Measurements from ENCODE around the gene CWH43. TPM values are rescaled to one million over a fixed set of nuclear protein-coding genes. Genes with fewer than 3 reads are reported as not detected.
A peak's percentile ranks its signal among the peaks of the same experiment; 100 is the strongest.

The CWH43 gene
- total and polyA plus RNA-seq, 2 donors (not counting 3 experiments of a cell fraction or from before 2014, with no cell fraction given) = not detected

DNA sequence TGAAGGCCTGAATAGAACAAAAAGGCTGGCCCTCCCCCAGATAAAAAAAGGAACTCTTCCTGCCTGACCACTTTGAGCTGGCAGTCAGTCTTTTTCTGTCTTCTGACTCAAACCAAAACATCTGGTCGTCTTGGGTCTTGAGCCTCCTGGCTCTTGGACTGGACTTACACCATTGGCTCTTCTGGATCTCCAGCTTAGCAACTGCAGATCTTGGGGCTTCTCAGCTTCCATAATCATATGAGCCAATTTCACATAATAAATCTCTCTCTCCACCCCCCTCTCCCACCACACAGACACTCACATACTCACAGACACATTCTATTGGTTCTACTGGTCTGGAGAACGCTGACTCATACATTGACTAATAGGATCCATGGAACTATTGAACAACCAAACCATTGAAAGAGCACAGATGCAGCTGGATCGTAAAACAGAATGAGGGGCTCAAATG, 15.6 kb upstream of the CWH43 start:
- CTCF ChIA-PET = no interaction called here

More for the DNA sequence above, 15.6 kb upstream of the CWH43 start:
- DNase-seq (ENCODE audit: low read depth, low spot score) (no peak), FAIRE-seq (no peak)
- no peaks in the 10 kb centered on the region for H3K36me3 ChIP-seq (ENCODE audit: control insufficient read depth in 2 of 2, extremely low read depth in 1 of 2, insufficient read depth in 2 of 2, low read length in 2 of 2)
- peaks cover 7 to 17% of the 10 kb centered on the region in 2 experiments for H3K27me3 ChIP-seq (ENCODE audit: control insufficient read depth in 2 of 2, insufficient read depth in 2 of 2, low read length in 2 of 2)
- H3K4me3 ChIP-seq (replicated peaks in 1 of 3; ENCODE audit: insufficient read depth in 1 of 3, low read depth in 1 of 3, low read length in 3 of 3) = no peak overlapping the region
- no peaks in the 10 kb centered on the region for H3K4me1 ChIP-seq (ENCODE audit: control insufficient read depth, extremely low read depth, insufficient read depth, low read length)
- dilution Hi-C loops (cut with MboI; ENCODE audit: extremely low pct_ligation_motif_present, low sequenced_read_pairs) (loop anchor here (25.0 kb wide), 1 partner anchor 133 kb away; the partner anchor contains the start of gene OCIAD1), intact Hi-C loops (cut with micrococcal nuclease) (no loop called here)
- no TSS peak for BruUV-seq (replicated peaks)
- H2AFZ ChIP-seq (ENCODE audit: low read depth, low read length) = no peak overlapping the region
- no peak overlapping the region for H3K27ac ChIP-seq (ENCODE audit: insufficient read depth, low read depth, low read length)
- H3K4me2 ChIP-seq (ENCODE audit: insufficient read depth, low read length) = no peak overlapping the region
- no peaks in the 10 kb centered on the region for H3K9me1 ChIP-seq (replicated peaks; ENCODE audit: control insufficient read depth, extremely low read depth, insufficient read depth, low read length)
- H3K9me3 ChIP-seq (replicated peaks; ENCODE audit: control insufficient read depth, insufficient read depth, low read length) = no peaks in the 10 kb centered on the region
- no peaks in the 10 kb centered on the region for H4K20me1 ChIP-seq (replicated peaks; ENCODE audit: control insufficient read depth, extremely low read depth, insufficient read depth, low read length)
- no peaks in the 10 kb centered on the region for H3K79me2 ChIP-seq (ENCODE audit: control insufficient read depth, insufficient read depth, low read length)
- POLR2A ChIA-PET = no interaction called here
- TF ChIP-seq EZH2 (IDR thresholded peaks at IDR 0.05; ENCODE audit: borderline replicate concordance, low read depth, low read length, severe bottlenecking) (no peak), MAX (IDR thresholded peaks at IDR 0.05; ENCODE audit: insufficient read depth, insufficient read length) (no peak), POLR2AphosphoS5 (IDR thresholded peaks at IDR 0.05; ENCODE audit: insufficient read depth, low read depth, low read length) (no peak), GATA2 (IDR thresholded peaks at IDR 0.05; ENCODE audit: insufficient read depth, insufficient read length, low read depth, low read length) (no peak), FOS (IDR thresholded peaks at IDR 0.05; ENCODE audit: borderline replicate concordance, insufficient read depth, low read length) (peak; percentile 13), POLR2A (IDR thresholded peaks at IDR 0.05; ENCODE audit: low read depth, low read length) (no peak), JUN (IDR thresholded peaks at IDR 0.05; ENCODE audit: borderline replicate concordance, insufficient read depth, insufficient read length, low read depth) (no peak), CTCF (IDR thresholded peaks at IDR 0.05; ENCODE audit: extremely low read depth in 1 of 2, insufficient read depth in 1 of 2, low read depth in 1 of 2, low read length in 2 of 2) (no peak), MYC (IDR thresholded peaks at IDR 0.05; ENCODE audit: low read depth, low read length) (no peak)
- H3K9ac ChIP-seq (replicated peaks; ENCODE audit: extremely low read depth, insufficient read depth, low read length) = no peak overlapping the region
